Breast epithelium (tissue), 3 donors: ENCODE data around the gene LRRC37B.

ENCODE experiments used
- POLR2A ChIP-seq: fragments of 450-650 bp; IDR thresholded peaks from one replicate; pipeline ENCODE4 v1.6.1; 2016; ENCODE audit warnings: antibody characterized with exemption, mild to moderate bottlenecking, moderate library complexity
- TF ChIP-seq, protein P1 (sequence below), 3 donors: fragments of 450-650 bp; IDR thresholded peaks; one replicate each; pipeline ENCODE4 v1.5.1; 2016 to 2017; ENCODE audit warnings: antibody characterized with exemption in 3 of 3, mild to moderate bottlenecking in 3 of 3, moderate library complexity in 3 of 3

GRCh38 chr17:32006957-32007462 is at the start of gene LRRC37B:
- TF ChIP-seq, protein P1, sequence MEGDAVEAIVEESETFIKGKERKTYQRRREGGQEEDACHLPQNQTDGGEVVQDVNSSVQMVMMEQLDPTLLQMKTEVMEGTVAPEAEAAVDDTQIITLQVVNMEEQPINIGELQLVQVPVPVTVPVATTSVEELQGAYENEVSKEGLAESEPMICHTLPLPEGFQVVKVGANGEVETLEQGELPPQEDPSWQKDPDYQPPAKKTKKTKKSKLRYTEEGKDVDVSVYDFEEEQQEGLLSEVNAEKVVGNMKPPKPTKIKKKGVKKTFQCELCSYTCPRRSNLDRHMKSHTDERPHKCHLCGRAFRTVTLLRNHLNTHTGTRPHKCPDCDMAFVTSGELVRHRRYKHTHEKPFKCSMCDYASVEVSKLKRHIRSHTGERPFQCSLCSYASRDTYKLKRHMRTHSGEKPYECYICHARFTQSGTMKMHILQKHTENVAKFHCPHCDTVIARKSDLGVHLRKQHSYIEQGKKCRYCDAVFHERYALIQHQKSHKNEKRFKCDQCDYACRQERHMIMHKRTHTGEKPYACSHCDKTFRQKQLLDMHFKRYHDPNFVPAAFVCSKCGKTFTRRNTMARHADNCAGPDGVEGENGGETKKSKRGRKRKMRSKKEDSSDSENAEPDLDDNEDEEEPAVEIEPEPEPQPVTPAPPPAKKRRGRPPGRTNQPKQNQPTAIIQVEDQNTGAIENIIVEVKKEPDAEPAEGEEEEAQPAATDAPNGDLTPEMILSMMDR (IDR thresholded peaks at IDR 0.05): peak; percentile 86 to 94 (median 89)
- no peak for TF ChIP-seq POLR2A
